GM18909 (cell line): ENCODE measurements around the gene FAM53B.
A peak's percentile ranks its signal among the peaks of the same experiment; 100 is the strongest.

ENCODE experiments used
- ATAC-seq: cut with Tn5 transposase; IDR thresholded peaks from one replicate; pipeline ENCODE4 v1.9.1; 2021; ENCODE audit warnings: mild to moderate bottlenecking; ENCODE audit not compliant: unreplicated experiment, poor library complexity

Gene FAM53B

DNA sequence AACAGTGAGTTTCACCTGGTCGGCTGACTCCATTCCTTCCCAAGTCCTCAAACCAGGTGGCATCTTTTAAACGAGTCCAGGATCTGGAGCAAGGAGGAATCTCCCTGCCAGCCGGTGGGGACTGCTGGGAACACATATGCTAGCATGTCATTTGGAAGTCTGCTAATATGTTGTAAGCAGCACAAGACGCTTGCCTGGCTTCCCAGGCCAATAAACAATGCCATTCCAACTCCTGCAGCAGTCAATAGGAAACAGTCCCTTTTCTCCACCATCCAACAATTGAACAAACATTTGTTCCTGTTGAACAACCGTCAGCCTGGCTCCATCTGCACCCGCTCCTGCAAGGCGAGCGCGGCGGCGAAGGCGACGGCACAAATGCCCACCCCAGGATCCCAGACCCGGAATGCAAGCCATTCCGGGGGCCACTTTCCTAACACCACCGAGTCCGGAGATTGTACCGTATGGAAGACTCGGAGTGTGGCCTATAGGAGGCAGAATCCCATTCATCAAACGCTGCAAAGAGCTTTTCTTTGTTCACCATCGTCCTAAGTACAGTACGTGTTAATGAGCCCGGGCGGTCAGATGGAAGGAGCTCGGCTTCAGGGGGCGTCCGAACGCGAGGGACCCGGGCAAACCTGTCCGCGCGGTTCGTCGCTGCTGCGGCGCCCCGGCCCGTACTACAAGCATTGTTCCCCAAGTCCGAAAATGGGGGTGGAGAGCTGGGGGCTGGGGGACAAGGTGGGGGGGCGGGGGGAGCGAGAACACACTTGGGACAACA lies 1.6 kb downstream of the FAM53B start:
- ATAC-seq = no peak

DNA sequence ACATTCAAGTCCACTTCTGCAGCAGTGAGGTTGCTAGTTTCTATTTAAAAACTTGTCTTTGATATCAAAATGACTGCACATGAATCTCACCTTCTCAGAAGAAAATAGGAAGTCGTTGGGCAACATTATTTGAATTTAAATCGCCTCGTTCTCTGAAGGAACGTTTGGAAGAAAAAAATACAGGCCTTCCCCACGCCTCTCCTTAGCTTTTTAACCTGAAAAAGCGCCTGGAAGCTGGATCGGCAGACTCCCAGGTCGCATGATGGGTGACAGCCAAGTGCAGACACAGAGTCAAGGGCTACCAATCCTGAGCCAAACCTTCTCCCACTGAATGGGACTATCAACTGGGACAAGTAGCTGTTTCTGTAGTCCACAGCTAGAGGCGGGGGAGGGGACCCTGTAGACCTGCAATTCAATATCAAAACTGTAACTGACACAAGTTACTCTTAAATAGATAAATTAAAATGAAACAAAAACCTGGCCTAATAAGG lies 2.2 kb downstream of the FAM53B start:
- ATAC-seq = no peak

DNA sequence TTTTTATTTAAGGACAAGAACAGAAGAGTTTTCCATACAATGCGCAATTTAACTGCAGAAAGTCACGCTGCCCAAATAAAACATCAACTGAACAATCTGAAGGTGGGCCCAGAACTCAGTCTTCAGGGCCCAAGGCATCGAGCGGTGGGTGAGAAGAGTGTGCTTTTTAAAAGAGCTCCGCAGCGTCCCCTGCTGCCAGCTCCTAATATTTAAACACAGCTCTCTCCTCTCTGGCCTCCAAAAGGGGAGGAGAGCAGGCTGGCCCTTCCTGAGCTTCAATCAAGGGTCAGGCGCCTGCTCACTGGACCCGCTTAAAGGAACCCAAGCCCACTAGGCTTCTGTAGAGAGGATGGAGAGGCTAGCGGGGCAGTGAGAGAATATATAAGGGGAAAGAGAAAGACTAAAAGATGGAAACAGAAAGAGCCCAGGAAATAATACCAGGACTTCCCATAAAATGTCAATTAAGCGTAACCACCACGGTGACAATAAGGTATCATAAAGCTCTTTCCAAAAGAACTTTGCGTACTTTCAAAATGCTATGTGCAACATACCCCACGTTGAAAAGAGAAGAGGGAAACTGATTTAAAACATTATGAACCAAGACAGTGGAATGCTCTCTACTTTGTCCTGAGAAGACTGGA lies 2.8 kb downstream of the FAM53B start:
- peak; percentile 53 for ATAC-seq

DNA sequence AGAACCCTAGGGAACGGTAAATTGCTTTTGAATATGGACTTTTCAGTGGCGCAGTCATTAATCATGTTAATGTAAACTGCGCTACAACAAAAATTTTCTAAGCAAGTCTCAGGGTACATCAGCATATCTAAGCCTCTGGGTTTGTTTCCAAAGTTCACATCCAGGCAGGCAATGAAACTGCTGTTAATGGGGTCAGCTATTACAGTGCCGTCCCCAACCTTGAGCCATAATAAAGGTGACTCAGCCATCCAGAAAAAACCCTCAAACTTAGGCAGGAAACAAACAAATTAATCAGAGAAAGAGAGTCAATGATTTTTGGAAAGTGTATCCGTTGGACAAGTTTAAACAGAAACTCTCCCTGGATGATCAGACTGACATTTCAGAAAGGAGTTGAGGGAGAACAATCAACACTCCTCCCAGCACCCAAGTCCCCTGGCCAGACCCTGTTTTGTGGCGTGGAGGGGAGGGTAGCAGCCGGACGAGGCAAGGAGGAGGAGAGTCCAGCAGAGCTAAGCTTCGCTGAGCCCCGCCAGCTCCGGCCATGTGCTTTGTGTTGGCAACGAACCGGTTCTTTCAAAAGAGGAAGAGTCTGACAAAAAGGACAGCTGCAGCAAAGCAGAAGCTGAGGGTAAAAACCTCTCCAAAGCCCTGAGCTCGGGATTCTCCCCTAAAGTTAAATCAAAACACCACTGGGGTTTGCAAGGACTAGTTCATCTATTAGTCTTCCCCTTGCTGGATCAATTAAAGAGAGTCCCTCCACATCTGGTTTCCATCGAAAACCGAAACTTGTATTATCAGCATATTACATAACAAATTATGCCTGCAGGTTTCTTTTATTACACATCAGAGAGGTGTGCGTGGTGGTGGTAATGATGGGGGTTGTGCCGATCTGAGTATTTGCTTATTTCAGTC lies 3.6 kb downstream of the FAM53B start:
- peak; percentile 17 for ATAC-seq

DNA sequence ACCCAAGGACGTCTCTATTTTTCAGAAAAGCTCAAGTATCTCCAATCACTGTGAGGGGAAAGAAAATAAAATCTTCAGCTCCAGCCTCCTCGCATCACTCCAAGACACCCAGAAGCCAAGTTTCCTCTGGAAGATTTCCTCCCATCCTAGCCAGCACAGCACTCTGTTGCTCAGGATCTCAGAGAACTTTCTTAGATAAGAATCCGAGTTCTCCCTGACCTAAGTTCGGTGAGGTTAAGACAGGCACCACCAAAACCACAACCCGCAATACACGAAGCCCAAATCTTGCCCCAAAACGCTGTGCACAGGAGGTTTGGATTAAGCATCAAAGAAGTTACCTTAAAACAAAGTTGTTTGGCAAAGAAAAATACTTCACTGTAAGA lies 4.2 kb downstream of the FAM53B start:
- no peak for ATAC-seq

DNA sequence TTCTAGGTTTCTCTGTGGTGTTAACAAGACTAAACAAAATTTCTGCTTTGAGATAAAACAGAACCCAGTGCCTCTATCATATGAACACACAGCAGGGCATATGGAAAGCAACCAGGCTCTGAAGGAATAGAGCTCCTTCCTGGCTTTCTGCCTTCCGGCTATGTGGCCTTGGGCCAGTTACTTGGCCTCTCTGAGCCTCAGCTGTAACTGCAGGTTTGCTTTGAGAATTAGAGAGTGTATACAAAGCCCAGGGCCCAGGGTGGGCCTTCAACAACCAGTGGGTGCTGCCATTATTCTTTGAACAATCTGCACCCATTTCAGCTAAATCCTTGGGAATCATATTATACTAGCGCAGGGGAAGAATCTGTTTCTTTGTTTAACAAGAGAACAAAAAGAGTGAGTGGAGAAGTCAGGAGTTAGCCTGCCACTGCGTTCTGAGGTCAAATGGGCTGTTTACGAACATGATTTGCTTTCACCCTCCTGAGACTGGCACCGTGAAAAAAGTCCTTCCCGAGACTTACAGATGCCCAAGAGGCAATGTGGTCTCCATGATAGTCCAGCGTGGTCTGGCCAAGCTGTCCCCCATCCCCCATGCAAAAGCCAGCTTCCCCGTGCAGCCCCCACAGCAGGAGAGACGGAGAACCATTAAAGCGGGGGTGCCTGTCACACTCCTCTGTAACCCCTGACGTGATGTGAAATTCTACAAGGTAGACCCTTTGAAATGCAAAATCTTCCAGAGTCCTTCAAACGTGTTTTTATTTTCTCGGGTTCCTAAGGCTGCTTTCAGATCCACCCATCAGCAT lies 4.9 kb downstream of the FAM53B start:
- no peak for ATAC-seq

DNA sequence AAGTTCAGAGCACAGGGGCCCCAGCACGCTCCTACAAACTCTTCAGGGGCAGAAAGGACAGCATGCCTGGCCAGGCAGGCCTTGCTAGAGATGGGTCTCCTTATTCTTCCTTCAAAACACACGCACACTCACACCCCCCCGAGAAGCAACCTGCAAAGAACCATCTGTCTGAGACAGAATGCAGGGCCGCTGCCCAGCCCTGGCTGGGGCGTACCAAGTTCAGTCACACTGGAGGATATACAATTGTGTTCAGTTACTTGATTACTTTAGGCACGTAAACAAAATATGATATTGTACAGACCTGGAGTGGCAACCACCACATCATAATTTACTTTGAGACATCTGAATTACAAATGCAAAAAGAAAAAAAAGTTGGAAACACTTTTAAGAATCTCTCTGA lies 5.7 kb downstream of the FAM53B start:
- no peak for ATAC-seq

DNA sequence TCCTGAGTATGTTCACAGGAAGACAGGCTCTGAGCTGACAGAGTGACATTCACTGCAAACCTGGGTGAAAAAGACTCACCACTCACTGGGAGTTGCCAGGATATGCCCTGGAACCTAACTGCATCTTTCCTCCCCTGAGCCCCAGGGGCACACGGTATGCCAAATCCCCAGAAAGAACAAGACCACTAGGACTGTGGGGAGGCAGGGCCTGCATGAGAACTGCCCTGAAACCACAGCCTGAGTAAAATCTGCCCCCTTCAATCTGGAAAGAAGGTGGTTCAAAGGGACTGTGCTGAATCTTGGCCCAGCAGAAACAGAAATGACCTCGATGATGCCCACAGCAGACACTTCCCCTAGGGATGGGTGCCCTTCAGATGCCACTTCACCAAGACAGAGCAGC lies 6.5 kb downstream of the FAM53B start:
- ATAC-seq = no peak

DNA sequence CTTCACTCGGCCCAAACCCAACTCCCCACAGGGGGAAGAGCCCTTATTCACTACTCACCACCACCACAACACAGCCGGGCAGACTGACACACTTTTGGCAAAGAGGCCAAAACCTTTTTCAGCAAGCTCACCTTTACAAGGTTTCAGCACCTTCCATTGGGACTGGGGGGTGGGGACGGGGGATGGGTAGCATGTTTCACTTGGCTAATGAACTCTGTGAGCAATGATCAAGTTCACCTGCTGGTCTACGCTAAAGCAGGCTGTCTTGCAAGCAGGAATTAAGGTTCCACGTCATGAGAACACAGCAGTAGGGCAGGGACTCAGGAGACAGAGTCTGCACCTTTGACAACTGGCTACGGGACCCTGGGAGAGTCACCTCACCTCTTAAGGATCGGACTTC lies 7.0 kb downstream of the FAM53B start:
- no peak for ATAC-seq

DNA sequence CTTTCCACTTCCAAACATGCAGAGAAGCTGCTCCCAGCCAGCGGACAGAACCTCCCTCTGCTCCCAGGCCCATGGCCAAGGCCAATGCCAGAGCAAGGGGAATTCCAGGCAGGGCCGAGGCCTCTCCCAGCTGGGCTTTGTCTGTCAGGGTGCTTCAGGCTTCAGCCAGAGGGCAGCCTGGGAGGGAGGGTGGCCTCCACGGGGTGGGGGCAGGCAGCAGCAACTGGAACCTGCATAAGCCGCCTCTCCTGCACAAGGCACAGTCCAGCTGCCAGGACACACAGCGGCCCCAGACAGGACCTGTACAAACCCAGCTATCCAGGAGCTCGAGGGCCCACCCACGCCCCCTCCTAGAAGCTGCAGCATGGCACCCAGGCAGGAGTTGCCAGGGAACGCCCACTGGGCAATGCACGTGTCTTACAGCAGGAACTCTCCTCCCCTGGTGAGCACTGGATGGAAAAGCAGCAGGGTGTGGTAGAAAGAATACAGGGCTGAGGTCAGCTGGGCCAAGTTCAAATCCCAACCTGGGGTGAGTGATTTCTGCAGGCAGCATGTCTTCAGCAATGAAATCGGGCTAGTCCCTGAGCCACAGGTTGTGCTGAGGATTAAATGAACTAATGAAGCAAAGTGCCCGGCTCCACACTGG lies 7.6 kb downstream of the FAM53B start:
- no peak for ATAC-seq

DNA sequence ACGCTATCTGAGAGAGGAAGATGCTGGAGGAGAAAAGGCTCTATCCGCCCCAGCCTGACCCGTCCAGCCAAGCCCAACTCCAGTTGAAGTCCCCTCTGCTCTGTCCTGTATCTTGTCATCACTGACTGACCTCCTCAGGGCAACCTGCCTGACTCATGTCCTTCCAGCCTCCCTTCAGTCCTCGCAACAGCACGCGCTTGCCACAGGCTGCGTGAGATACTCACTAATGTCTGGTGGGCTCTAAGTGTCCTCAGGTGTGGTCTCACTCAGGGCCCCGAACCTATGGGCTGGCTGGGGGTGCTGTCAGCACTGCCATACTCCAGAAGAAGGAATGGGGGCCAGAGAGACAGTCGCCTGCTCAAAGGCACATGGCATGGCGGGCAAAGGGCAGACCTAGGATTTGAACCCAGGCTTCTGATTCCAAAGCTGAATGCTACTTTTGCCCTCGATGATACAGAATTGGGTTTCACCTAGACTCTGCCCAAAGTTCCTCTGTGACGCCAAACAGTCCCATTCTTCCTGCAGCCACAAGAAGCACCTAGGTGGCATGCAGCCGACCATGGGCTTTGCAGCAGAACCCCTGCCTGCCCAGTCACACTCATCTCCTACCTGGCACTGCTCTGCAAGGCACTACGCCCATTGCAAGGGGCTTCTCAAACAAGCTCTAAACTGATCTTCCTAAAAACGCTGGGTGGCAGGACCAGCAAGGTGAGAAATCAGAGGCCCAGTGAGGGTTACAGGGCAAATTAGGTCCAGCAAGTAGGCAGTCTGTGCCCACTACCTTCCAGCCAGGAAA lies 8.5 kb downstream of the FAM53B start:
- ATAC-seq = no peak

DNA sequence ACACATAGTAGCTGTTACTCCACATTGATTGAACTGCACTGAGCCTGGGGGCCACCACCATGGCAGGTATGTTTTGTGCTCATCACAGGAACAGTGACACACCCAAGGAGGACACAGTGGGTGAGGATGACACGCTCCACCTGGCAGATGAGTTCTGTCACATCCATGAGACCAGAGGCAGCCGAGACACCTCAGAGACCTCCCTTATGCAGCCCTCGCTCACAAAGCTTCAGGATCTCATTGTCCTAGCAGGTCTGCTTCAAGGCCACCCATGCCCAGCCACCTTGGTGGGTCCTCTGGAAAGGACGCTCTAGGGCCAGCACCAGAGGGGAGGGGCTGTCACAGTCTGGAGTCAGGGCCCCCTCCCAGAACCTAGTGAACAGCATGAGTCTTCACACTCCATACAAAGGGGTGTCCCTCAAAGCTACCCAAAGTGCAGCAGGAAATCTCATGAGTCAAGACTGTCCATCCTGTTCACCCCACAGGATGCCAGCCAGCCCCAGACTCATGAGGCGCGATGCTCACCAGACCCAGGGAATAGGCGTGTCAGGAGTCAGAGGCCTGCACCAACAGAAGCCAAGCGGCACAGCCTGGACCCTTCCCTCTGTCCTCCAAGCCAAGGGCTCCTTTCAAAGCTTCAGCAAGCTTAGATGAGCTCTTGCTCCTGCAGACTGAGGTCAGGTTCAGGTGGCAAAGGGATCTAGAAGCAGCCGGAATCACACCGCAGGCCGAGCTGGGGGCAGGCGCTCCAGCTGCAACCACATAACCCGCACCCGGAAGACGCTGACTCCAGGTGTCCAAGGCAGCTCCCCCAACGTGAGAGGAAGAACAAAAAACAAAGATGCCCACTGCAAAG lies 9.6 kb downstream of the FAM53B start:
- ATAC-seq = no peak

DNA sequence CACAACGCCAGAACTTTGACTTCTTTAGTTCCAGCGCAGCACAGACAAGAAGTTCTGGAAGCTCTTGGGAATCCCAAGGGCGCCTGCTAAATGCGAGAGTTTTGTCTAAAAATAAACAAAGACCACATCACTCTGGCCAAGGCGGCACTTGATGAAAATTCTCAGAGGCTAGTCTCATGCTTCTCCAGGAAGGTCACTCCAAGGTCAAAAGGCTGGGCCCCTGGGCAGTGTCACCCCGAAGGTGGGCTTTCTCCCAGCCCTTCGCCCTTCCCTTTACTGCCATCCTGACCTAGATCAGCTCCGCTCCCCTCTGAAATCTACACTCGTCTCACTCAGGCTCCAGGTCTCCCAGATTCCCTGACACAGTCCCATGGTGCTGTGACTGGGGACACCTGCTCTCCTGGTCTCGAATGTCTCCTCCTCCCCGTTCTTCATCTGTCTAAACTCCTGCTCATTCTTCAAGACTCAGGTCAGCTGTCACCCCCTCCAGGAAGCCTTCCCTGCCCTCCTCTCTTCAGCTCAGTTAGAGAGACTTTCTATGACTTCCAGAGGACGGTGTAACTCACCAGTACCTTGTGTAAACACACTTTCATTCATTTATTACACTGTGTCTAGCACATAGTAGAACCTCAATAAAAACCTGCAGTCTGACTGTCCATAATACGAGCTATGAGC lies 10.5 kb downstream of the FAM53B start:
- ATAC-seq = no peak

DNA sequence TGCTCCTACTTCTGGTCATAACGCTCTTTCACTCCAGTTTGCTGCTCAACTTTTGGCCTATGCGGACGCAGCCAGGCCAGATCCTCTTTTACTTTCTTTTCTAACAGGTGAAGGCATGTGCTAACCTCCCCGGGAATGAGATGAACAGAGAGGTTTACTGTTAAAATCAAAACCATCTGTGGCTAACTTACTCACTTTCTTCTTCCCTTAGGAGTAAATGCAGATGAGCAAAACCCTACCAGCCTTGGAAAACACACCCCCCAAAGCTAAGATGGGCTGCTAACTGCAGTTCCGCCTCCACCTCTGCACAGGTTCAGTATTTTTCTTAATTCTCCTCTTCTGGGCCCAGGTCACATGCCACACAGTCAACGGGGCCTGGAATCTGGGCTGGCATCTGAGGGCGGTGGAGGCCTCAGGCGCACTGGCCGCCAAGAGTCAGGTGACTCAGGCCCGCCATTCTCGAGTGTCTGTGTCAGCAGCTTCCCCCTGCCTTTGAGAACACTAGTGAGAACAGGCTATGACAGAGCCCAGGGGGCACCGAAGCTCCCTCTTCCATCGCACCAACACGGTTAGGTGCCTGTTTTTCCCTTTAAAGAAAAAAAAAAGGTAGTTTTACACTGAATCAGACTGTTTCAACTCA lies 11.1 kb downstream of the FAM53B start:
- ATAC-seq = peak; percentile 63

DNA sequence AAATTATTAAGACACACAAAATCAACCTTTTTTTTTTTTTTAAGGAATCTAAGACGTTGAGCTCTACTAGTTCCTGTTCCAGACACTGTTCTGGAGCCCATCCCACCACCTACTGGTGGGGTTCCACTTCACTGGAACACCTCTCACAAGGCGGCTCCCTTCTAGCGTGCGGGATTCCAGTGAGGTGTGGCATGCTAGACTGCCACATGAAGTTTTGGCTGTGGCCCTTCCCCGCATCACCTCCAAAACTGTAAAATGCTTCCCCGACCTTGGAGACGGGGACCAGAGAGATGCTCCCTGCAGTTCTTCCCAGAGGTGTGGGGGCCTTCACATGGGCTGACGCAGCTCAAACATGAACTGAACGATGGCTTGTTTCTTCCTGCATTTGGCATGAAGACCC lies 12.6 kb downstream of the FAM53B start:
- ATAC-seq = no peak

DNA sequence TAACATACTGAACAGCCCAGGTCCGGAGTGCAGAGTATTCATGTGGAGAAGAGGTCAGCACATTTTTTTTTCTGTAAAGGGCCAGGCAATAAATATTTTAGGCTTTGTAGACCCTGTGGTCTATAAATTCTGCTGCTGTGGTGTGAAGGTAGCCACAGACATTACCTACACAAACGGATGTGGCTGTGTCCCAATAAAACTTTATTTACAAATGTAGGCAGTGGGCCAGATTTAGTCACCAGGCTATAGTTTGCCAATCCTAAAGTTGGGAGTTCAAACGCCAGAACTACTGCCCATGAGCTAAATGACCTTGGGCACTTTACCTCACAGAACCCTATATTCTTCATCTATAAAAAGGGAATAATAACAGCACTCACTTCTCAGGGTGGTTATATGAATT lies 13.4 kb downstream of the FAM53B start:
- ATAC-seq = no peak
